Transverse colon (tissue), 4 donors: ENCODE results near the gene UROD.
"Not testable (repeated sequence)": the region's sequence is repeated elsewhere in the genome, so short reads cannot be mapped to it uniquely, and the experiment has no call there.

Experiments used
- POLR2A ChIP-seq: fragments of 450-650 bp; IDR thresholded peaks from one replicate; pipeline ENCODE4 v1.6.1; 2016; ENCODE audit warnings: antibody characterized with exemption, mild to moderate bottlenecking, moderate library complexity
- POLR2AphosphoS5 ChIP-seq, 3 donors: sonication (generic); formaldehyde crosslinking; IDR thresholded peaks; one replicate each; pipeline ENCODE4 v1.6.1; 2016; ENCODE audit warnings: antibody characterized with exemption in 3 of 3
- TF ChIP-seq, protein P1 (sequence below), 5 experiments: fragments of 200-600 bp in 3 of 5; fragments of 450-650 bp in 2 of 5; sonication (generic) in 3 of 5; IDR thresholded peaks; 1 replicate in 2 of 5; 2 replicates in 3 of 5; pipeline ENCODE4 v1.5.1; 2016 to 2017; ENCODE audit warnings: antibody characterized with exemption in 5 of 5, inconsistent platforms in 3 of 5, mild to moderate bottlenecking in 2 of 5, moderate library complexity in 1 of 5

DNA sequence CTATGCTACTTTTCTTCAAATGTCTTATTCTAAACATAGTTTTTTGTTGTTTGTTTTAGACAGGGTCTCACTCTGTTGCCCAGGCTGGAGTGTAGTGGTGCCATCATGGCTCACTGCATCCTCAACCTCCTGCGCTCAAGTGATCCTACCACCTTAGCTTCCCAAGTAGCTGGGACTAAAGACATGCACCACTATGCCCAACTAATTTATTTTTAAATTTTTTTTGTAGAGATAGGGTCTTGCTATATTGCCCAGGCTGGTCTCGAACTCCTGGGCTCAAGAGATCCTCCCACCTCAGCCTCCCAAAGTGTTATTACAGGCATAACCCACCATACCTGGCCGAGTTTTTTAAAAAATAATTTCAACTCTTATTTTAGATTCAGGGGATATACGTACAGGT, 50.4 kb downstream of the UROD start:
- not testable (repeated sequence) for TF ChIP-seq POLR2A; POLR2AphosphoS5 (IDR thresholded peaks at IDR 0.05)
- TF ChIP-seq, protein P1, sequence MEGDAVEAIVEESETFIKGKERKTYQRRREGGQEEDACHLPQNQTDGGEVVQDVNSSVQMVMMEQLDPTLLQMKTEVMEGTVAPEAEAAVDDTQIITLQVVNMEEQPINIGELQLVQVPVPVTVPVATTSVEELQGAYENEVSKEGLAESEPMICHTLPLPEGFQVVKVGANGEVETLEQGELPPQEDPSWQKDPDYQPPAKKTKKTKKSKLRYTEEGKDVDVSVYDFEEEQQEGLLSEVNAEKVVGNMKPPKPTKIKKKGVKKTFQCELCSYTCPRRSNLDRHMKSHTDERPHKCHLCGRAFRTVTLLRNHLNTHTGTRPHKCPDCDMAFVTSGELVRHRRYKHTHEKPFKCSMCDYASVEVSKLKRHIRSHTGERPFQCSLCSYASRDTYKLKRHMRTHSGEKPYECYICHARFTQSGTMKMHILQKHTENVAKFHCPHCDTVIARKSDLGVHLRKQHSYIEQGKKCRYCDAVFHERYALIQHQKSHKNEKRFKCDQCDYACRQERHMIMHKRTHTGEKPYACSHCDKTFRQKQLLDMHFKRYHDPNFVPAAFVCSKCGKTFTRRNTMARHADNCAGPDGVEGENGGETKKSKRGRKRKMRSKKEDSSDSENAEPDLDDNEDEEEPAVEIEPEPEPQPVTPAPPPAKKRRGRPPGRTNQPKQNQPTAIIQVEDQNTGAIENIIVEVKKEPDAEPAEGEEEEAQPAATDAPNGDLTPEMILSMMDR (IDR thresholded peaks at IDR 0.05): not testable (repeated sequence)
